Chondrocyte (in vitro differentiated cells): ENCODE results near the gene CHURC1. TPM values are rescaled to one million over a fixed set of nuclear protein-coding genes. Genes with fewer than 3 reads are reported as not detected.

Source experiments
- DNase-seq: peaks from one replicate; pipeline ENCODE4 v3.0.0; 2021; ENCODE audit warnings: mixed read lengths, low spot score
- H3K27ac Mint-ChIP-seq: one replicate; pipeline ENCODE4 v1.8.0; 2021; ENCODE audit warnings: mild to moderate bottlenecking, moderate library complexity, mixed read lengths; ENCODE audit not compliant: unreplicated experiment
- H3K27me3 Mint-ChIP-seq: 2 replicates; pipeline ENCODE4 v1.8.0; 2021; ENCODE audit warnings: low read depth, mixed read lengths
- H3K36me3 Mint-ChIP-seq: 2 replicates; pipeline ENCODE4 v1.8.0; 2021; ENCODE audit warnings: low read depth, mixed read lengths
- H3K4me1 Mint-ChIP-seq: 2 replicates; pipeline ENCODE4 v1.8.0; 2021; ENCODE audit warnings: low read depth, mild to moderate bottlenecking, mixed read lengths
- H3K4me3 Mint-ChIP-seq: one replicate; pipeline ENCODE4 v1.8.0; 2021; ENCODE audit warnings: mild to moderate bottlenecking, moderate library complexity, mixed read lengths; ENCODE audit not compliant: unreplicated experiment
- H3K9me3 Mint-ChIP-seq: 2 replicates; pipeline ENCODE4 v1.8.0; 2021; ENCODE audit warnings: low read depth, mixed read lengths
- CTCF ChIP-seq: fragments of 200-600 bp; sonication (generic); IDR thresholded peaks from 2 replicates; pipeline ENCODE4 v1.5.0; 2021; ENCODE audit warnings: antibody characterized with exemption, mild to moderate bottlenecking, moderate library complexity
- total RNA-seq: library from RNA; stranded (reverse); gene quantifications from 3 replicates; pipeline ENCODE4 v1.2.1, GENCODE V29; 2021

The CHURC1 gene
- total RNA-seq, 1 donor from 2014 or later: 46.9 TPM

GRCh38 chr14:64948612-64949210 lies 34.5 kb downstream of the CHURC1 start:
- no peaks in the 10 kb centered on the region for H3K9me3 Mint-ChIP-seq
- no peak overlapping the region for H3K4me3 Mint-ChIP-seq
- H3K36me3 Mint-ChIP-seq: peaks cover 30% of the 10 kb centered on the region
- H3K4me1 Mint-ChIP-seq: no peaks in the 10 kb centered on the region
- no peak overlapping the region for H3K27ac Mint-ChIP-seq
- no peak for TF ChIP-seq CTCF
- no peaks in the 10 kb centered on the region for H3K27me3 Mint-ChIP-seq
- no peak for DNase-seq

- Mint-ChIP-seq H3K36me3 (peaks cover 29% of the 10 kb centered on the region), H3K4me3 (no peak overlapping the region), H3K27ac (no peak overlapping the region), H3K27me3 (no peaks in the 10 kb centered on the region), H3K9me3 (no peaks in the 10 kb centered on the region), H3K4me1 (no peaks in the 10 kb centered on the region)
- DNase-seq: no peak
- TF ChIP-seq CTCF: no peak
Observed at GRCh38 chr14:64950889-64951288, 36.6 kb downstream of the CHURC1 start.

GRCh38 chr14:64951291-64951690 lies 37.0 kb downstream of the CHURC1 start:
- no peak for TF ChIP-seq CTCF
- no peaks in the 10 kb centered on the region for H3K27me3 Mint-ChIP-seq
- no peak for DNase-seq
- no peak overlapping the region for H3K4me3 Mint-ChIP-seq
- peaks cover 29% of the 10 kb centered on the region for H3K36me3 Mint-ChIP-seq
- no peaks in the 10 kb centered on the region for H3K4me1 Mint-ChIP-seq
- no peak overlapping the region for H3K27ac Mint-ChIP-seq
- H3K9me3 Mint-ChIP-seq: no peaks in the 10 kb centered on the region

- H3K36me3 Mint-ChIP-seq: peaks cover 29% of the 10 kb centered on the region
- H3K27me3 Mint-ChIP-seq: no peaks in the 10 kb centered on the region
- no peaks in the 10 kb centered on the region for H3K4me1 Mint-ChIP-seq
- no peak for DNase-seq
- no peak overlapping the region for H3K4me3 Mint-ChIP-seq
- no peak for TF ChIP-seq CTCF
- no peak overlapping the region for H3K27ac Mint-ChIP-seq
- H3K9me3 Mint-ChIP-seq: no peaks in the 10 kb centered on the region
Observed at GRCh38 chr14:64951724-64952123, 37.5 kb downstream of the CHURC1 start.

GRCh38 chr14:64952598-64953309 lies 38.5 kb downstream of the CHURC1 start:
- Mint-ChIP-seq H3K9me3 (no peaks in the 10 kb centered on the region), H3K27me3 (no peaks in the 10 kb centered on the region), H3K4me1 (no peaks in the 10 kb centered on the region), H3K27ac (no peak overlapping the region), H3K4me3 (no peak overlapping the region), H3K36me3 (peaks cover 21% of the 10 kb centered on the region)
- DNase-seq: no peak
- TF ChIP-seq CTCF: peak; percentile 21
